ENCODE results near the gene DLG2. TPM values are rescaled to one million over a fixed set of nuclear protein-coding genes. Genes with fewer than 3 reads are reported as not detected.

DLG2 gene
- total and polyA plus RNA-seq, 2 of the 8 experiments (the other 6 are each of a cell fraction or from before 2014, with no cell fraction given) = 1.7 to 14.3 TPM

- no peak overlapping the region for H2BK15ac ChIP-seq (ENCODE audit: low read length)
- H3K4me3 ChIP-seq (ENCODE audit: extremely low read depth in 1 of 4, insufficient read depth in 2 of 4, low read depth in 3 of 4, low read length in 4 of 4) = no peak overlapping the region
- H3K23me2 ChIP-seq (ENCODE audit: low read depth, low read length) = no peaks in the 10 kb centered on the region
- no peaks in the 10 kb centered on the region for H3K27me3 ChIP-seq (replicated peaks in 1 of 4; ENCODE audit: control insufficient read depth in 3 of 4, extremely low read depth in 1 of 4, insufficient read depth in 3 of 4, low read length in 3 of 4)
- CTCF ChIA-PET (ENCODE audit: partially characterized antibody) = interaction anchor here (0.5 to 1.6 kb wide), 2 partner anchors 13 to 59 kb away, joined by 3 to 4 read pairs; partner anchors contain the start of gene TMEM126A
- H3K79me1 ChIP-seq (ENCODE audit: low read depth, low read length) = no peaks in the 10 kb centered on the region
- no peak overlapping the region for H3K56ac ChIP-seq (replicated peaks; ENCODE audit: insufficient read length, low read depth, low read length)
- H2AFZ ChIP-seq (ENCODE audit: low read length) = no peak overlapping the region
- H2BK20ac ChIP-seq (ENCODE audit: low read length) = no peak overlapping the region
- no peak overlapping the region for H4K91ac ChIP-seq (replicated peaks; ENCODE audit: insufficient read length, low read length)
- H3K18ac ChIP-seq (ENCODE audit: extremely low read depth, low read length) = no peak overlapping the region
- peaks cover 0 to 4% (median 0%) of the 10 kb centered on the region in 4 experiments; a peak in 4 of 7 replicates for H3K4me1 ChIP-seq (replicated peaks in 1 of 4; ENCODE audit: control insufficient read depth in 3 of 4, insufficient read depth in 4 of 4, low read length in 3 of 4)
- POLR2A ChIA-PET (ENCODE audit: partially characterized antibody) = interaction anchor here (1.4 to 3.5 kb wide), 2 partner anchors 13 to 14 kb away, joined by 5 to 45 read pairs; partner anchors contain the start of gene TMEM126A
- H3K9ac ChIP-seq (replicated peaks in 1 of 4; ENCODE audit: extremely low read depth in 1 of 4, low read depth in 3 of 4, low read length in 3 of 4) = no peak overlapping the region
- peaks cover 0 to 41% (median 12%) of the 10 kb centered on the region in 4 experiments; a peak in 6 of 8 replicates for H3K36me3 ChIP-seq (ENCODE audit: control insufficient read depth in 2 of 4, insufficient read depth in 4 of 4, low read length in 3 of 4)
- no peak overlapping the region for H3K14ac ChIP-seq (ENCODE audit: insufficient read length)
- H2BK120ac ChIP-seq (replicated peaks; ENCODE audit: low read depth, low read length) = no peak overlapping the region
- H3K4ac ChIP-seq (replicated peaks; ENCODE audit: insufficient read length, low read depth, low read length) = no peak overlapping the region
- H2BK12ac ChIP-seq (ENCODE audit: low read depth, low read length) = no peak overlapping the region
- WGBS, 2 experiments (ENCODE audit: extremely low coverage in 1 of 2, insufficient coverage in 1 of 2, insufficient read length in 1 of 2, insufficient replicate concordance in 2 of 2, low coverage in 1 of 2, low lambda C conversion rate in 2 of 2, missing lambda C conversion rate in 1 of 2) = 92% methylated on average over 3 of the region's 3 CpGs; no CpG with 5 or more reads in 1 of the 2 experiments
- no peak overlapping the region for H4K5ac ChIP-seq (ENCODE audit: insufficient read length, low read depth, low read length)
- no peaks in the 10 kb centered on the region for H4K20me1 ChIP-seq (replicated peaks in 1 of 2; ENCODE audit: control insufficient read depth in 1 of 2, insufficient read depth in 2 of 2, low read length in 2 of 2)
- H2AK5ac ChIP-seq (ENCODE audit: low read depth, low read length) = no peak overlapping the region
- H2BK5ac ChIP-seq (ENCODE audit: low read depth, low read length) = no peak overlapping the region
- no peaks in the 10 kb centered on the region for H3K9me3 ChIP-seq (ENCODE audit: insufficient read depth in 2 of 2, low read depth in 1 of 2, low read length in 1 of 2)
- no peak overlapping the region for H3K4me2 ChIP-seq (ENCODE audit: insufficient read depth in 1 of 2, low read depth in 2 of 2, low read length in 2 of 2)
- H4K8ac ChIP-seq (ENCODE audit: extremely low read depth, insufficient read depth, low read length) = no peak overlapping the region
- H3K27ac ChIP-seq (ENCODE audit: low read depth, low read length) = no peak overlapping the region
- H3K23ac ChIP-seq (ENCODE audit: insufficient read length) = no peak overlapping the region
- FAIRE-seq (no peak), DNase-seq (ENCODE audit: low read depth in 1 of 2, low spot score in 2 of 2) (no peak)
- H3K79me2 ChIP-seq (ENCODE audit: control insufficient read depth in 1 of 2, insufficient read depth in 2 of 2, low read length in 2 of 2) = peaks cover 8 to 39% of the 10 kb centered on the region in 2 experiments
- TF ChIP-seq ASH2L (IDR thresholded peaks at IDR 0.05; ENCODE audit: low read length) (no peak), JUN (IDR thresholded peaks at IDR 0.05; ENCODE audit: low read depth, low read length) (no peak)
Measured at GRCh38 chr11:85634747-85635146, 7.6 kb upstream of the DLG2 start.
